Liver (tissue), 9 donors: ENCODE data around the gene TMEM231. TPM values are rescaled to one million over a fixed set of nuclear protein-coding genes. Genes with fewer than 3 reads are reported as not detected.

Experiments
- DNase-seq: peaks from one replicate; pipeline ENCODE4 v3.0.0-alpha.2; 2017; ENCODE audit warnings: low spot score
- H3K27ac ChIP-seq, 2 donors: one replicate each; pipeline ENCODE4 v1.7.0; 2013; ENCODE audit warnings: inconsistent platforms in 2 of 2, low read length in 2 of 2, control low read depth in 1 of 2, low read depth in 1 of 2, mild to moderate bottlenecking in 1 of 2
- H3K27me3 ChIP-seq, 4 donors: one replicate each; pipeline versions ENCODE4 v1.6.1 to v1.7.0; 2013; ENCODE audit warnings: low read length in 3 of 4, inconsistent platforms in 1 of 4, mild to moderate bottlenecking in 1 of 4, moderate library complexity in 1 of 4; ENCODE audit not compliant: control insufficient read depth in 4 of 4, insufficient read depth in 4 of 4
- H3K36me3 ChIP-seq, 4 donors: one replicate each; pipeline versions ENCODE4 v1.6.1 to v1.7.0; 2013; ENCODE audit warnings: low read length in 3 of 4, mild to moderate bottlenecking in 3 of 4, low read depth in 1 of 4, moderate library complexity in 1 of 4; ENCODE audit not compliant: control insufficient read depth in 4 of 4, insufficient read depth in 3 of 4
- H3K4me1 ChIP-seq, 4 donors: one replicate each; pipeline versions ENCODE4 v1.6.1 to v1.7.0; 2013; ENCODE audit warnings: low read length in 3 of 4, mild to moderate bottlenecking in 3 of 4, moderate library complexity in 1 of 4; ENCODE audit not compliant: control insufficient read depth in 4 of 4, insufficient read depth in 4 of 4
- H3K4me3 ChIP-seq, 3 donors: one replicate each; pipeline versions ENCODE4 v1.6.1 to v1.7.0; 2013; ENCODE audit warnings: low read length in 3 of 3, control low read depth in 1 of 3, low read depth in 1 of 3, mild to moderate bottlenecking in 1 of 3
- H3K9ac ChIP-seq, 2 donors: one replicate each; pipeline ENCODE4 v1.7.0; 2013; ENCODE audit warnings: low read length in 2 of 2, mild to moderate bottlenecking in 2 of 2, moderate library complexity in 2 of 2, control low read depth in 1 of 2, low read depth in 1 of 2
- H3K9me3 ChIP-seq, 4 donors: one replicate each; pipeline versions ENCODE4 v1.6.1 to v1.7.0; 2013; ENCODE audit warnings: low read length in 3 of 4; ENCODE audit not compliant: control insufficient read depth in 4 of 4
- ATF3 ChIP-seq: IDR thresholded peaks from 2 replicates; pipeline ENCODE4 v1.6.1; 2016; ENCODE audit warnings: antibody characterized with exemption
- EGR1 ChIP-seq, 2 donors: IDR thresholded peaks; 2 replicates each; pipeline ENCODE4 v1.6.1; 2016 to 2018; ENCODE audit warnings: antibody characterized with exemption in 2 of 2, low read depth in 2 of 2
- FOXA2 ChIP-seq: IDR thresholded peaks from 2 replicates; pipeline ENCODE4 v1.6.1; 2016; ENCODE audit warnings: antibody characterized with exemption
- GABPA ChIP-seq, 2 donors: IDR thresholded peaks in 1 of 2; conservative IDR thresholded peaks in 1 of 2; 2 replicates each; pipeline ENCODE4 v1.6.1; 2016; ENCODE audit warnings: antibody characterized with exemption in 2 of 2, mild to moderate bottlenecking in 1 of 2, moderate library complexity in 1 of 2
- HNF4A ChIP-seq, 2 donors: conservative IDR thresholded peaks; 2 replicates each; pipeline ENCODE4 v1.6.1; 2016; ENCODE audit warnings: antibody characterized with exemption in 2 of 2, mild to moderate bottlenecking in 2 of 2
- HNF4G ChIP-seq: IDR thresholded peaks from 2 replicates; pipeline ENCODE4 v1.6.1; 2016; ENCODE audit warnings: antibody characterized with exemption
- JUND ChIP-seq, 2 donors: IDR thresholded peaks; 2 replicates each; pipeline ENCODE4 v1.6.1; 2016; ENCODE audit warnings: antibody characterized with exemption in 2 of 2
- NR2F2 ChIP-seq: IDR thresholded peaks from 2 replicates; pipeline ENCODE4 v1.6.1; 2016; ENCODE audit warnings: antibody characterized with exemption
- RAD21 ChIP-seq, 2 donors: IDR thresholded peaks; 2 replicates each; pipeline ENCODE4 v1.6.1; 2016; ENCODE audit warnings: antibody characterized with exemption in 2 of 2, mild to moderate bottlenecking in 2 of 2
- RXRA ChIP-seq, 2 donors: IDR thresholded peaks; 2 replicates each; pipeline ENCODE4 v1.6.1; 2017 to 2018; ENCODE audit warnings: antibody characterized with exemption in 2 of 2, mild to moderate bottlenecking in 1 of 2
- SP1 ChIP-seq: IDR thresholded peaks from 2 replicates; pipeline ENCODE4 v1.6.1; 2018; ENCODE audit warnings: antibody characterized with exemption, mild to moderate bottlenecking
- TAF1 ChIP-seq: conservative IDR thresholded peaks from 2 replicates; pipeline ENCODE4 v1.6.1; 2016; ENCODE audit warnings: antibody characterized with exemption, mild to moderate bottlenecking
- YY1 ChIP-seq: IDR thresholded peaks from 2 replicates; pipeline ENCODE4 v1.6.1; 2016; ENCODE audit warnings: antibody characterized with exemption, mild to moderate bottlenecking
- WGBS: extraction: QIAGEN DNeasy Blood & Tissue Kit; methylation state at CpG from one replicate; pipeline ENCODE4 v1.1.7; 2013; 5-methylcytosine and 5-hydroxymethylcytosine counted together
- polyA plus RNA-seq, 2 donors: library from polyadenylated mRNA; stranded (reverse) in 1 of 2; unstranded in 1 of 2; fragments of 200-250 nt in 1 of 2; fragments of >200 nt in 1 of 2; fragmentation: Nextera tagmentation in 1 of 2; extraction: Ambion mirVana in 1 of 2; gene quantifications; one replicate each; pipeline versions ENCODE4 v1.2.1 to v1.2.3, GENCODE V29; 2013 to 2015
- total RNA-seq, 2 donors: library from RNA; depleted of rRNA; stranded (reverse); fragments of >200 nt; gene quantifications; one replicate each; pipeline ENCODE4 v1.2.3, GENCODE V29; 2014
- TF ChIP-seq, protein P1 (sequence below): IDR thresholded peaks from 2 replicates; pipeline ENCODE4 v1.6.1; 2016; ENCODE audit warnings: antibody characterized with exemption, mild to moderate bottlenecking
- TF ChIP-seq, protein P2 (sequence below): IDR thresholded peaks from 2 replicates; pipeline ENCODE4 v1.6.1; 2016; ENCODE audit warnings: antibody characterized with exemption
- TF ChIP-seq, protein P3 (sequence below): IDR thresholded peaks from 2 replicates; pipeline ENCODE4 v1.6.1; 2016; ENCODE audit warnings: antibody characterized with exemption
- donor health status: healthy.
- donor health status: healthy.
- donor health status: healthy.
- donor health status: healthy.
- donor health status: healthy.

Gene TMEM231
- total and polyA plus RNA-seq, 4 donors, result 0.60 to 2.1 (median 2.0) TPM

GRCh38 chr16:75590920-75591843, 35.1 kb upstream of the TMEM231 start:
- DNase-seq, result no peak
- TF ChIP-seq RAD21 (IDR thresholded peaks at IDR 0.05) (no peak), YY1 (no peak), TAF1 (no peak), SP1 (no peak), NR2F2 (no peak), FOXA2 (no peak), GABPA (IDR thresholded peaks at IDR 0.05 in 1 of 2, conservative IDR thresholded peaks at IDR 0.05 in 1 of 2) (no peak), ATF3 (no peak), HNF4A (conservative IDR thresholded peaks at IDR 0.05) (no peak), RXRA (IDR thresholded peaks at IDR 0.05) (no peak), EGR1 (IDR thresholded peaks at IDR 0.05; ENCODE audit: low read depth in 2 of 2) (no peak), JUND (IDR thresholded peaks at IDR 0.05) (no peak), HNF4G (no peak)
- TF ChIP-seq, protein P1, sequence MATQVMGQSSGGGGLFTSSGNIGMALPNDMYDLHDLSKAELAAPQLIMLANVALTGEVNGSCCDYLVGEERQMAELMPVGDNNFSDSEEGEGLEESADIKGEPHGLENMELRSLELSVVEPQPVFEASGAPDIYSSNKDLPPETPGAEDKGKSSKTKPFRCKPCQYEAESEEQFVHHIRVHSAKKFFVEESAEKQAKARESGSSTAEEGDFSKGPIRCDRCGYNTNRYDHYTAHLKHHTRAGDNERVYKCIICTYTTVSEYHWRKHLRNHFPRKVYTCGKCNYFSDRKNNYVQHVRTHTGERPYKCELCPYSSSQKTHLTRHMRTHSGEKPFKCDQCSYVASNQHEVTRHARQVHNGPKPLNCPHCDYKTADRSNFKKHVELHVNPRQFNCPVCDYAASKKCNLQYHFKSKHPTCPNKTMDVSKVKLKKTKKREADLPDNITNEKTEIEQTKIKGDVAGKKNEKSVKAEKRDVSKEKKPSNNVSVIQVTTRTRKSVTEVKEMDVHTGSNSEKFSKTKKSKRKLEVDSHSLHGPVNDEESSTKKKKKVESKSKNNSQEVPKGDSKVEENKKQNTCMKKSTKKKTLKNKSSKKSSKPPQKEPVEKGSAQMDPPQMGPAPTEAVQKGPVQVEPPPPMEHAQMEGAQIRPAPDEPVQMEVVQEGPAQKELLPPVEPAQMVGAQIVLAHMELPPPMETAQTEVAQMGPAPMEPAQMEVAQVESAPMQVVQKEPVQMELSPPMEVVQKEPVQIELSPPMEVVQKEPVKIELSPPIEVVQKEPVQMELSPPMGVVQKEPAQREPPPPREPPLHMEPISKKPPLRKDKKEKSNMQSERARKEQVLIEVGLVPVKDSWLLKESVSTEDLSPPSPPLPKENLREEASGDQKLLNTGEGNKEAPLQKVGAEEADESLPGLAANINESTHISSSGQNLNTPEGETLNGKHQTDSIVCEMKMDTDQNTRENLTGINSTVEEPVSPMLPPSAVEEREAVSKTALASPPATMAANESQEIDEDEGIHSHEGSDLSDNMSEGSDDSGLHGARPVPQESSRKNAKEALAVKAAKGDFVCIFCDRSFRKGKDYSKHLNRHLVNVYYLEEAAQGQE, result no peak
- TF ChIP-seq, protein P2, sequence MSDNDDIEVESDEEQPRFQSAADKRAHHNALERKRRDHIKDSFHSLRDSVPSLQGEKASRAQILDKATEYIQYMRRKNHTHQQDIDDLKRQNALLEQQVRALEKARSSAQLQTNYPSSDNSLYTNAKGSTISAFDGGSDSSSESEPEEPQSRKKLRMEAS, result no peak

DNA sequence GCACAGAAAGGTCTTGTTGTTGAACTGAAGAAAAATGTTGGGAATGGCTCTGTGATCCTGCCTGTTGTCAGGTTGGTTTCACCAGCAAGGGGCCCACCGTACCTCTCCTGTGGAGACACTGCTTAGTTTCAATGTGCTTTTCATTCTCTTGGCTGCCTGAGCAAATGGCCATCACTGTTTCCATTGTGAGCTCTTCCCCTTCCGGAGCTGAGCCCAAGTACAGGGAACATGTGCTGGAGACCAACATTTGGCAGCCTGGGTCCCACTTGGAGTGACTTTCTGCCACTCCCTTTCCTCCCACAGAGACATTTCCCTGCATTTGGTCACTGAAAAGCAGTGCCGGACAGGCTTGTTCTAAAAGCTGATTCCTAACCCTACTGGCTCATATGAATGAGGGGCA, 33.3 kb upstream of the TMEM231 start:
- no peaks in the 10 kb centered on the region for H3K4me1 ChIP-seq
- H3K36me3 ChIP-seq, result no peaks in the 10 kb centered on the region
- TF ChIP-seq RXRA (IDR thresholded peaks at IDR 0.05) (no peak), EGR1 (IDR thresholded peaks at IDR 0.05; ENCODE audit: low read depth in 2 of 2) (no peak), HNF4G (no peak), TAF1 (no peak), GABPA (IDR thresholded peaks at IDR 0.05 in 1 of 2, conservative IDR thresholded peaks at IDR 0.05 in 1 of 2) (no peak), HNF4A (conservative IDR thresholded peaks at IDR 0.05) (no peak), FOXA2 (no peak)
- TF ChIP-seq, protein P3, sequence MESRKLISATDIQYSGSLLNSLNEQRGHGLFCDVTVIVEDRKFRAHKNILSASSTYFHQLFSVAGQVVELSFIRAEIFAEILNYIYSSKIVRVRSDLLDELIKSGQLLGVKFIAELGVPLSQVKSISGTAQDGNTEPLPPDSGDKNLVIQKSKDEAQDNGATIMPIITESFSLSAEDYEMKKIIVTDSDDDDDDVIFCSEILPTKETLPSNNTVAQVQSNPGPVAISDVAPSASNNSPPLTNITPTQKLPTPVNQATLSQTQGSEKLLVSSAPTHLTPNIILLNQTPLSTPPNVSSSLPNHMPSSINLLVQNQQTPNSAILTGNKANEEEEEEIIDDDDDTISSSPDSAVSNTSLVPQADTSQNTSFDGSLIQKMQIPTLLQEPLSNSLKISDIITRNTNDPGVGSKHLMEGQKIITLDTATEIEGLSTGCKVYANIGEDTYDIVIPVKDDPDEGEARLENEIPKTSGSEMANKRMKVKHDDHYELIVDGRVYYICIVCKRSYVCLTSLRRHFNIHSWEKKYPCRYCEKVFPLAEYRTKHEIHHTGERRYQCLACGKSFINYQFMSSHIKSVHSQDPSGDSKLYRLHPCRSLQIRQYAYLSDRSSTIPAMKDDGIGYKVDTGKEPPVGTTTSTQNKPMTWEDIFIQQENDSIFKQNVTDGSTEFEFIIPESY, result no peak
- TF ChIP-seq, protein P2, result no peak
- no peaks in the 10 kb centered on the region for H3K9me3 ChIP-seq
- H3K9ac ChIP-seq, result no peak overlapping the region
- no peaks in the 10 kb centered on the region for H3K27me3 ChIP-seq
- WGBS, result 96% methylated on average over 3 of the region's 3 CpGs
- H3K27ac ChIP-seq, result no peak overlapping the region
- H3K4me3 ChIP-seq, result no peak overlapping the region
- DNase-seq, result no peak

More at GRCh38 chr16:75590920-75591843, 35.1 kb upstream of the TMEM231 start:
- Histone ChIP-seq H3K27ac (no peak overlapping the region), H3K9ac (no peak overlapping the region), H3K27me3 (no peaks in the 10 kb centered on the region), H3K9me3 (no peaks in the 10 kb centered on the region), H3K36me3 (no peaks in the 10 kb centered on the region), H3K4me1 (no peaks in the 10 kb centered on the region), H3K4me3 (no peak overlapping the region)
- 85% methylated on average over 8 of the region's 8 CpGs for WGBS
